NOMO-1 (cell line): ENCODE measurements around the gene DIP2C.
"Not testable (repeated sequence)": the region's sequence is repeated elsewhere in the genome, so short reads cannot be mapped to it uniquely, and the experiment has no call there.

ENCODE experiments used
- DNase-seq, 2 experiments: peaks; one replicate each; lab custom pipeline; 2025; ENCODE audit not compliant: unreplicated experiment in 2 of 2; lab: John Stamatoyannopoulos, UW

Gene DIP2C

DNA sequence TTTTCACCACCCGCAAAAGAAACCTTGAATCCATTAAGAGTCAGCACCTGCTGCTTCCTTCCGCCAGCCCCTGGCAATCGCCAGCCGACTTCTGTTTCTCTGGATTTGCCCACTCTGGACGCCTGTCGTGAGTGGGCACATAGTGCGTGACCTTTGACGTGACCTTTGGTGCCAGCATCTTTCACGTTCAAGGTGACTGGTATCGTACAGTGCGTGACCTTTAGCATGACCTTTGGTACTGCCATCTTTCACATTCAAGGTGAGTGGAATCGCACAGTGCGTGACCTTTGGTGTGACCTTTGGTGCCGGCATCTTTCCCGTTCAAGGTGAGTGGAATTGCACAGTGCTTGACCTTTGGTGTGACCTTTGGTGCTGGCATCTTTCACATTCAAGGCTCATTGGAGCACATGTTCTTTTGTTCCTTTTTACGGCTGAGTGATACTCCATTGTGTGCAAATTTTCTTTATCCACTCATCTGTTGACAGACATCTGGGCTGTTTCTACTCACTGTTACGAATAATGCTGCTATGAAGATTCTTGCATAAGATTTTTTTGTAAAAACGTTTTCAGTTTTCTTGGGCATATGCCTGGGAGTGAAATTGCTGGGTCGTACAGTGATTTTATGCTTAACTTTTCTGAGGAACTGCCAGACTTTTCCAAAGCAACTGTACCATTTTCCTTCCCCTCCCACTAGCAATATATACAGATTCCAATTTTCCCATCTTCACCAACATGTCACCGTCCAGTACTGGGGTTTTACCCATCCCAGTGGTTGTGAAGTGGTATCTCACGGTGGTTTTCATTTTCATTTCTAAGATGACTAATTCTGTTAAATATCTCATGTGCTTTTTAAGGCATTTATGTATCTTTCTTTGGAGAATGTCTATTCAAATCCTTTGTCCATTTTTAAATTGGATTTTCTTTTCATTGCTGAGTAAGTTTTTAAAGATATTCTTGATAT lies 145.3 kb downstream of the DIP2C start:
- DNase-seq: no peak

DNA sequence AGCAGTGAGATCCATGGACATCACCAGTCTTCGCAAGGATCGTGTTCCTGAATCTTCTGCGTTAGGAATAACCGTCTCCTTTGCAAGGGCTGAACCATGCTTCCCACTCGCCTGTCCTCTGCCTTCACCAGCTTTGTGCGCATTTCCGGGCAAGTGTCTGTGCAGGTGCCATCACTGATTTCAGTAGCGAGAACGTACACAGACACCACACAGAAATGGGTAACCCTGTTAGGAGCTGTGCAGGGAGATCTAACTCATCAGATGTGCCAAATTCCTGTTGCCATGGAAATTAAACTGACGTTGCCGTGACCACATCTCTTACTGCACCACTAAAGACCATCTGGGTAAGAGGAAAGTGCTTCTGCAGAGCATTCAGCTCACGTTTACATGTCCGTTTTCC lies 146.3 kb downstream of the DIP2C start:
- no peak for DNase-seq

DNA sequence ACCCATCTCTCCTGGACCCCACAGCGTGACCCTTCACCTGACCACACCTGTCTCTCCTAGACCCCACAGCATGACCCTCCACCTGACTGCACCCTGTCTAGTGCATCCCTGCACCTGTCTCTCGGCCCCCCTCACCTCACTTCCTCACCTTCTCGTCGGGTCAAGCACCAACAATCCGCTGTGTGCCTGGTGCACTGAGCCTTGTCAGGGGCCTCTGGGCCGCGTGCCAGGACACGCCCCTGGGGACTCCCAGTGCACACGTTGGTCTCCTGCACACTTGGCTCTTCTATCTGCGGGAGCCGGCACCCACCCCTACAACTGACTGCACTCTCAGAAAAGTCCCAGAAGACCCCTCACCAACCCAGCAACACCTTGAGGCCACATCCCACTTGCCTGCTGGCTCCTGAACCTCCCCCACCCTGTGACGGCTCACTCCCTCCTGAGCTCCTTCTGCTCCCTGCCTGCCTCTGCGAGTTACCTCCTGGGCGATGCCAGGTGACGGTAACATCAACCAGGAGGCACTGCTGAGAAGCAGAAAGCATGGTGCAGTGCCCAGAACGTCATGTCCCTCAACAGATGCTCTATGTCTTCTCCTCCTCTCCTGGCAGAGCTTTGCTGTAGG lies 147.6 kb downstream of the DIP2C start:
- no peak for DNase-seq

DNA sequence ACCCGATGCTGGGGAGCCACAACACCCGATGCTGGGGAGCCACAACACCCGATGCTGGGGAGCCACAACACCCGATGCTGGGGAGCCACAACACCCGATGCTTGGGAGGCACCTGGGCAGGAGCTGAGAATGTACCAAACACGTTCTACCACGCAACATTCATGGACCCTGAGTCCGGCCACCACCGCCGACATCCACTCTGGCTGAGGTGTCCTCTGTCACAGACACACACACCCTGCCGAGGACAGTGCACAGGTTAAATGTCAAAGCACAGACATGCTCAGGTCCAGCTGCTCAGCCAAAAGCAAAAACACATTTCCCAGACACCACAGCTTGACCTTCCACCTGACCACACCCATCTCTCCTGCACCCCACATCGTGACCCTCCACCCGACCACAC lies 148.4 kb downstream of the DIP2C start:
- DNase-seq: no peak

DNA sequence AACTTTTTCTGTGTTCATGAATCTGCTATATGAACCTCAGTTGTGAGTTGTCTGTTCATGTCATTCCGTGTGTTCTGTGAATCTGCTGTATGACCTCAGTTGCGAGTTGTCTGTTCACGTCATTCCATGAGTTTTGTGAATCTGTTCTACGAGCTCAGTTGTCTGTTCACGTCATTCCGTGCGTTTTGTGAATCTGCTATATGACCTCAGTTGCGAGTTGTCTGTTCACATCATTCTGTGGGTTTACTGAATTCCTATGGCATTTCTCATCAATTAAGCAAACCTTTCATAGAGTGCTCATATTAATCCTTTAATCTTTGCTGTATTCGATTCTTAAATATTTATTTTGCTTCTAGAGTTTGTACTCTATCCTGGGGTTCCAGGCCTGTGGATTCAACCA lies 150.6 kb downstream of the DIP2C start:
- no peak for DNase-seq

DNA sequence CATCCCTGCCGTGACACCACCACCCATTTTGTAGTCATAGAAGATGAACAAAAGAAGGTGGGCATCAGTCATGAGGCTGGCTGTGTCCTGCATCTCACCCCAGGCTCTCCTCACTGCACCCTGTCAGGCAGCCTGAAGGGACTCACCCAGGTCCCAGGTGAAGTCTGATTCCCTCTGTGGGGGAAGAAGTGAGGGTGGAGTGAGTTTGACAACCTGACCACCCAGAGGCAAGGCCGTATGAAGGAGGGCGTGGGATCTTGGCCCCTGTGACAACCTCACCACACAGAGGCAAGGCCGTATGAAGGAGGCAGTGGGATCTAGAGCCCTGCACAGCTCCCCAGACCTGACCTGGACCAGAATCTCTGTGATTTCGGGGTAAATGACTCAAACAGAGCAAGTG lies 152.5 kb downstream of the DIP2C start:
- no peak for DNase-seq

DNA sequence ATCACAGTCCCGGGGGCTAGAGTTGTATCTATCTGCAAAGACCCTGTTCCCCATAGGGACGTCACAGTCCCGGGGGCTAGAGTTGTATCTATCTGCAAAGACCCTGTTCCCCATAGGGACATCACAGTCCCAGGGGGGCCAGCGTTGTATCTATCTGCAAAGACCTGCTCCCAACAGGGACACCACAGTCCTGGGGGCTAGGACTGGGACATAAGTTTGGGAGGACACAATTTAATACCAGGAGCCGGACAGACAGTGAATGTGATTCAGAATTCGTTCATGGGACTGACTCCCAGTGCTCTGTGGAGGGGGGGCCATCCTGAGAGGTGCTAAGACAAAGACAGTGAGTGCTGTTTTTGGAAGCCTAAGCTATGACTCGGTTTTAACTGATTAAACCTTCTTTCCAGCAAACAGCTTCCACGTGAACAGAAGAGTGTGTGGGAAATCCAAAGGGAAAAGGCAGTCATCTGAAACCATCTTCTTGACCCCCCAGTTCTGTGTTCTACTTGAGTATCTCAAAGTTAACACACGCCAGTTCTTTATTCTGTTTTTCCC lies 153.0 kb downstream of the DIP2C start:
- no peak for DNase-seq

DNA sequence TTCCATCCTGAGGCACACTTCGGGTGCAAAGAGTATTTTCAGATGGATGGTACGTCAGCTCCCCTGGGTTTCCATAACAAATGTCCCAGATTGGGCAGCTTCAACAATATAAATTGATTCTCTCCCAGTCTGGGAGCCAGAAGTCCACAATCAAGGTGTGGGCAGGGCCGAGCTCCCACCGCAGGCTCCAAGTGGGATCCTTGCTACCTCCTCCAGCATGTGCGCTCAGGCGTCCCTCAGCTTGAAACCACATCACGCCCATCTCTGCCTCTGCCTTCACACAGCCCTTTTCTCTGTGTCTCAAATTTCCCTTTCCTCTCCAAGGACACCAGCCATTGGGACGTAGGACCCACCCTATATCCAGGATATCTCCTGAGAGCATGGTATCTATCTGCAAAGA lies 153.5 kb downstream of the DIP2C start:
- DNase-seq: no peak

DNA sequence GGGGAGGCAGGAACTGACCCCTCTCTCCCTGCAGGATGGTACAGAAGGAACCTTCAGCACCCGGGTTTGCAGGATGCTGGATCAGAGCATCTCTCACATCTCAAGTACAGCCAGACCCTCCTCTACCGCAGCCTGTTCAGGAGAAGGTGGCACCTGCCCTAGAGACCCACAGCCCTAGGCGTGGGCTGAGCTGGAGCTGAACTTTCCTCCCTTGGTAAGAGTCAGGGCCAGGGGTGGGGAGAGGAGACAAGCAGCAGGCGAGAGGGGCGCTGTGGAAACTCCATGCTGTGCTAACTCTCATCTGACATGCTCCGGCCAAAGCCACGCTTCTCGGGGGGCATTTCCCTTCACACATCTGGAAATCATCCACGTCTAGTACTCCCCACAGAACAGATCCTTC lies 154.4 kb downstream of the DIP2C start:
- DNase-seq: no peak

DNA sequence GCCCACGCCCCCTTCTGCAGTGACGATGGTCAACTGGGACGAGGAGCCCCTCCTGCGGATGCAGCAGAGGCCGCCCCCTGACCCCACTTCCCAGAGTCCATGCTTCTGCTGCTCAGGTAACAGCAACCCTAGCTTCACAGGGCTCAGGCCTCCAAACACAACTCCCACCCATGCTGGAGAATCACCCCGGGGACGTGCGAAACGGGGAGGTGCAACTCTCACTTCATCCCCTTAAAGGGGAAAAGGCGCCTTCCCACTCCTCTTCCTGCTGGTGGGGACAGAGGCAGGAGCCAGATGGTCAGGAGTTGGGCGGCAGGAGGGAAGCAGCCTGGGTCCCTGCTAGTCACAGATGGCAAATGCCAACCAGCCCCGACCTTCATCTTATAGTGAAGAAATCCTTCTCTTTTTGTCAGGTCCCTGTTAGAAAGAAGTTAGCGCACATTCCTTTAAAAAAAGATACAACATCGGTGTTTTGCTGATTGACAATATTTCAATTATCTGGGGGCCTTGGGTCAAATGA lies 155.4 kb downstream of the DIP2C start:
- no peak for DNase-seq

DNA sequence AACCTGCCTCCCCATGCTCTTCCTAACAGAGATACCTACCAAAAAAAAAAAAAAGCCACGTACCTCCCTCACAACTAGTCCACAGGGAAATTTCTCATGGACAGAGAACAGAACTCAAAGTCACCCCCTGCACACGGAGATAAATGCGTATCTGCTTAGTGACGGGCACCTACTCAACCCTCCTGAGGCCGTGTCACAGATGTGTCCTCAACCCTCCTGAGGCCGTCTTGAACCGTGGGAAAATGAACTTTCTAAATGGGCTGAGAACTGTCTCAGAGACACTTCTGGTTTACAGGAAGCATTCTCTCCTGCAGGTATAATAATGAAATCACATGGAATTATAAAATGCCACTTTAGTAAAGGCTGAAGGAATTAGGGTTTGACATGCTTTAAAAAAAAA lies 155.9 kb downstream of the DIP2C start:
- no peak for DNase-seq

DNA sequence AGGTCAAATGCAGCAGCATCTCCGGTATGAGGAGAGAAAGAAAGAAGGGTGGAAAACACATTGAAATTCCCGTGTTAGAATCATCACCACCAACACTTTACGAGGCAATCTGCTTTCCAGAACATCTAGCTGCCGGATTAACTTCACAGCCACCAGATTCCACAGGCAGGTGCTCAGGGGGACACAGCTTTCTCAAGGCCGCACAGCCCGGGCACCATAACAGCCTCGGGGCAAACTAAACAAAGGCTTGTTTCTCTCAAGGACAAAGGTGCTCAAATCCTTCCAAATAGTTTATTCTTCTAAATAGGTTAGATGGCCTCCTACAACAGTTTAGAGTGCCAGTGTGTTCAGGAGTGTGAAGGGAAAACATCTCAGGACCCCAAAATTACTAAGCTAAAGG lies 156.3 kb downstream of the DIP2C start:
- DNase-seq: no peak

DNA sequence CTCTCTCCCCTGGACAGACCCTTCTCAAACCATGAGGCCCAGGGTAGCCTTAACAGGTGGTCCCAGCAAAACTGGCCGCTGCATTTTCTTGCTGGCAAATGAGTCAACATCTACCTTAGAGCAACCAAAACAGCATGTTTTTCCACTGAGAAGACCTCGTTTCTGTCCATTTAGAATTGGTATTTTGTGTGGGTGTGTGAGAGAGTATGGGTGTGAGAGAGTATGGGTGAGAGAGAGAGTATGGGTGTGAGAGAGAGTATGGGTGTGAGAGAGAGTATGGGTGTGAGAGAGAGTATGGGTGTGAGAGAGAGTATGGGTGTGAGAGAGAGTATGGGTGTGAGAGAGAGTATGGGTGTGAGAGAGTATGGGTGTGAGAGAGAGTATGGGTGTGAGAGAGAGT lies 157.1 kb downstream of the DIP2C start:
- not testable (repeated sequence) for DNase-seq

DNA sequence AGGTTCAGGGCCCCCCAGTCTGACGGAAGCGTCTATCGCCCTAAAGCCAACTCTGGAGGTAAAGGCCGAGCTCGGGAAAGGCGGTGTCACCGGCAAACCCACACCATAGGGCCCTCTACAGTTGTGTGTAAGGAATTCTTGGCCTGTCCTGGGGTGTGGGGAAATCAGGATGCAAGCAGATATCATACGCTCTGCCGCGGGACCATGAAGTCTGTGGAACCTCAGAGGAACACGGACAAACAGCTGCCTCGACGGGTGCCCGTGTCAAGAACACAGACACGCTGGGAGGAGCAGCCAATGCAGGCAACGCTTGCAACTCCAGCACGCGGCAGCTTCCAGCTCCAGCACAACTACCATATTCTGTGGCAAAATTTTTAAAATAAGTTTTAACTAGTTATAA lies 157.9 kb downstream of the DIP2C start:
- no peak for DNase-seq

DNA sequence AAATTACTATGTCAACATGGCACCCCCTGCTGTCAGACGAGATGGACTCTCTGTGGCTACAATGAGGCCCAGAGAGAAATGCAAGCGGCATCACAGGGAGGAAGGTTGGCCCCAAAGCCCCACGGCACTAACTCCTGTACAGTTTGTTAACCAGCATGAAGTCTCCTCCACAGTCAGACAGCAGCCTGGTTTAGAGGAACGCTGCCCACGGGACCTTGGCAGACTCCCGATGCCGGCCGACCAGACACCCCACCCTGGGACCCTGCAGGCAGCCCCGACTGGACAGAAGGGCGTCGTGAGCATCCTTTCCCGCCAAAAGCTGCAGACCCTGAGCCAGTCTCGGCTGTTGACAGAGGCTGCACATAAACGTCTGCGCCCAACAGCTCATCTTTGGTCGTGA lies 158.8 kb downstream of the DIP2C start:
- no peak for DNase-seq

DNA sequence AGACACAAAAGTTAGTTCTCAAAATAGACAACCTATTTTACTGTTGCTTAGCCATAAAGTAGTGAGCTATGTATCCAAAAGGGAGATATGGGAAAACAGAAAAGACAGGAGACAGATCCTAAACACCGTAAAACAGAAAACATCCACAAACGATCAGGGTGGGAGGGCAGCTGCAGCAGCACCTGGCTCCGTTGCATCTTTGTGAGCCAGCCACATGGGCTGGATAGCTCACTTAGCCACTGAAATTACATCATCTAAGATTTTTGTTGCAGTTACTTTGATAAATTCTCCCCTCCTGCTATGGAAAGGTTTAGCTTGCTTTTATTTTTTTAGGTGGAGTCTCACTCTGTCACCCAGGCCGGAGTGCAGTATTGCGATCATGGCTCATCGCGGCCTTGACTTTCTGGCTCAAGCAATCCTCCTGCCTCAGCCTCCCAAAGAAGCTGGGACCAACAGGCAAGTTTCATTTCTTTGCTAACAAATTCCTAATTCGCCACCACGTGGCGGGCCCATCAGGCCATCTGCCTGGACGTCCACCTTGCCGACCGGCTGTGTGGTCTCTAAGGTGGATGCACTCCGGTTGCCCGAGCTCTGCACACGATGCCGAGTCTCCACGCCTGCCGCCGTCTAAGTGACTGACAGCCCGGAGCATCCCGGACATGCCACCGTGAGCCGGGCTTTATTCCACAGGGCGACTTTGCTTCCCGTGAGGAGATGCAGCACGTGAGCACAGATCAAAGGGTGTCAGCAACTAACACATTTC lies 159.8 kb downstream of the DIP2C start:
- DNase-seq: no peak

DNA sequence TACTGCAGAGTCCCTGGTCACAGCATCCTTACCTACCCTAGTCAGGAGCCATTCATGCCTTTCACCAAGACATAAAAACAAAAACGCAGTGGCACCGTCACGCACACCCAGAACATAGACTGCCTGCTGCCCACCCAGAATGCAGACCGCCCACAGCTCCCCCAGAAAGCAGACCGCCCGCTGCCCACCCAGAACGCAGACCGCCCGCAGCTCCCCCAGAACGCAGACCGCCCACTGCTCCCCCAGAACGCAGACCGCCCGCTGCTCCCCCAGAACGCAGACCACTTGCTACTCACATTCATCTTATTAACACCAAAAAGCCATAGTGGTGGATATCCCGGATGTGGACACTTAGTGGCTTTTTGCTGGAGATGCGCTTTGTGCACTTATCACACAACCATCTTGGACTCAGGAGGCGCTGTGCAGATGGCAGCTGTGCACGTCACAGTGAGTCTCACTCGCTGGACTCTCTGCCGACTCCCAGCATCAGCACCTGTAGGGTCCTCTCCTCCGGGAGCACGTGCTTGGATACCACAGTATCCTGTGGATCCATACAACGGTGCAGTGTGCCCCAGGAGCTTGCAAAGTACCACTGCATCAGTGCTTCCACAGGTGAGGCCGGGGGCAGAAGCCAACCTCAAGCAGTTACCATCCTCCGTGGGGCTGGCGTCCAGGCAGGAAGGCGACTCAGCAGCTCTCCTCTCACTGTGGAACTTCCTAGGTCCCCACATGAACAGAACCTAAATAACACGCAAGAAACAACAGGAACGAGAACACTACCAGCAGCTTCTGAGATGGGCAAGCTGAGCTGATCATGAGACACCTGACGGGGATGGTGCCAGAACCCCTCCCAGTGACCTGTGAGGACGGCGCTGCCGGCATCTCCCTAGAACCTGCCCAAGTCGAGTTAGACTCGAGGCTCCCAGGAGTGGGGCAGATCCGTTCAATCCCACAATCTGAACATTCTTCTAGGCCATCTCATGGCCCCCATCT lies 161.0 kb downstream of the DIP2C start:
- no peak for DNase-seq

DNA sequence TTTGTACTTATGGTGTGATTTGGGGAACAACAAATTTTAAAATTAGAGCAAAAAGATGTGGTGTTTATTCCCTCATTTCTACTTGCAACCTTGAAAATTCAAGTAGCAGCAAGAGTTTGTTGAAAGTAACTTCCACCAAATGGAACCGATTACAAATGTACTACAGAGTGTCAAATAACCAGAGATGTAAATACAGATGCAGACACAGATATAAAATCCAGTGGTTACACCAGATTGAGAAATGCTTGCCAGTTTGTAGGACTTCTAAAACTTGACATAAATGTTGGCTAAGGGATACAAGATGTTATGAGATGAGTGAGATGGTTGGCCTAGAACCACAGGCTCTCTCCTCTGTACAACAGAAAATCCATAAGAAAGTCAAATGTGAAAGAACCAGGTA lies 162.1 kb downstream of the DIP2C start:
- no peak for DNase-seq

DNA sequence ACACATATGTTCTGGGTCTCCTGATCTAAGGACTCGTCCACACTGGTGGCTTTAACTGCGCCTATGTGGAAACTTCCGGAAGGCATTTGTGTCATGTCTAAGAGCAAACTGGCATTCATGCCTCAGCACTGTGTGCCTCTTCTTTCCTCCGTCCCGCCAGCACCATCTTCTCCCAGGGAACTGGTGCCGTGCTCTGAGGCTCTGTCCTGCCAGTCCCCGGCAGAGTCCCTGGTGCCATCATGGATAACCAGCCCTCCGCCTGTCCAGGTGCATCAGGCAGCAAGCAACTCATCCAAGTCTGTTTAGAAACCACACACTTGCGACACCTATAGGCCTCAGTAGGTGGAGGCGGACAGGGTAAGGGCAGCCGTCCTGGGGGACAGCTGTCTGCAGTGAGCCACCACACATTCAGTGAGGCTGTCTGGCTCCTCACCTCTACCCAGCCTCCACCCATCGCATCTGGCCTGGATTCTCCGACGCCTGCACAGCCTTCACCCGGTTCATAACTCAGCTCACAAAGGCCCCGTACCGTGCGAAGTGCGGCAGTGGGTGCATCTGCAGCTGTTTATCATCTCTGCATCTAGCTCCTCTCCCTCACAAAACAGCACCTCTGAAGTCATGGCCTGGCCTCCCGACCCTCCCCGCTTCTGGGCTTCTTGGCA lies 162.7 kb downstream of the DIP2C start:
- DNase-seq: no peak
